IMR-90 (cell line): ENCODE results near the gene COL1A1. TPM values are rescaled to one million over a fixed set of nuclear protein-coding genes. Genes with fewer than 3 reads are reported as not detected.

ENCODE experiments used
- ATAC-seq: fragments of 200-7000 bp; cut with Tn5 transposase; 2 replicates; pipeline ENCODE4 v1.9.1; 2020; ENCODE audit warnings: low read depth, mild to moderate bottlenecking, moderate library complexity
- BruUV-seq: library from RNA; stranded (reverse); fragments of 400-500 nt; replicated peaks from 2 replicates; lab custom pipeline; 2021; lab: Mats Ljungman, UMichigan
- CTCF ChIA-PET: fragments of 300-600 bp; formaldehyde crosslinking; extraction: SDS; loops from one replicate; lab custom pipeline; 2021; ENCODE audit warnings: antibody characterized with exemption; lab: Yijun Ruan, JAX
- POLR2A ChIA-PET: fragments of 300-600 bp; sonication (Branson Sonifier 250); formaldehyde crosslinking; loops from one replicate; lab custom pipeline; 2022; ENCODE audit warnings: antibody characterized with exemption; ENCODE audit not compliant: unreplicated experiment; lab: Charles Lee
- DNase-seq: peaks from one replicate; pipeline ENCODE4 v3.0.0; 2013
- H2AFZ ChIP-seq: replicated peaks from 2 replicates; pipeline ENCODE3; 2013; ENCODE audit warnings: low read length, mild to moderate bottlenecking; ENCODE audit not compliant: poor library complexity
- H2AK5ac ChIP-seq: 2 replicates; pipeline ENCODE4 v1.6.1; 2013; ENCODE audit warnings: low read depth, low read length, inconsistent platforms
- H2AK9ac ChIP-seq: replicated peaks from 2 replicates; pipeline ENCODE3; 2013; ENCODE audit warnings: mild to moderate bottlenecking, low read depth, low read length, moderate library complexity; ENCODE audit not compliant: poor library complexity
- H2BK120ac ChIP-seq: 2 replicates; pipeline ENCODE4 v1.6.1; 2013; ENCODE audit warnings: low read depth, low read length, inconsistent platforms
- H2BK15ac ChIP-seq: 3 replicates; pipeline ENCODE4 v1.6.1; 2013; ENCODE audit warnings: low read depth, low read length, inconsistent platforms
- H2BK20ac ChIP-seq: 2 replicates; pipeline ENCODE4 v1.6.1; 2013; ENCODE audit warnings: low read depth, mild to moderate bottlenecking, inconsistent platforms, low read length, moderate library complexity
- H2BK5ac ChIP-seq: 2 replicates; pipeline ENCODE4 v1.6.1; 2013; ENCODE audit warnings: mild to moderate bottlenecking, low read depth, low read length, inconsistent platforms; ENCODE audit not compliant: poor library complexity, severe bottlenecking
- H3K14ac ChIP-seq: replicated peaks from 2 replicates; pipeline ENCODE4 v1.6.1; 2013; ENCODE audit warnings: low read depth, low read length, inconsistent platforms
- H3K18ac ChIP-seq: 2 replicates; pipeline ENCODE4 v1.6.1; 2013; ENCODE audit warnings: low read depth, low read length, control low read depth
- H3K23ac ChIP-seq: 2 replicates; pipeline ENCODE4 v1.6.1; 2013; ENCODE audit warnings: low read depth, low read length, inconsistent platforms
- H3K27ac ChIP-seq: 2 replicates; pipeline ENCODE4 v1.5.1; 2013; ENCODE audit warnings: mild to moderate bottlenecking, control low read depth, low read length; ENCODE audit not compliant: insufficient read depth
- H3K27me3 ChIP-seq: 2 replicates; pipeline ENCODE4 v1.6.1; 2013; ENCODE audit warnings: low read length; ENCODE audit not compliant: control insufficient read depth, insufficient read depth
- H3K36me3 ChIP-seq: 2 replicates; pipeline ENCODE4 v1.6.1; 2013; ENCODE audit warnings: low read length, mixed read lengths; ENCODE audit not compliant: control insufficient read depth, insufficient read depth
- H3K4ac ChIP-seq: 2 replicates; pipeline ENCODE4 v1.6.1; 2013; ENCODE audit warnings: low read depth, low read length, inconsistent platforms
- H3K4me1 ChIP-seq: 2 replicates; pipeline ENCODE4 v1.6.1; 2013; ENCODE audit warnings: low read length, mixed read lengths; ENCODE audit not compliant: control insufficient read depth, insufficient read depth
- H3K4me2 ChIP-seq: 2 replicates; pipeline ENCODE4 v1.6.1; 2013; ENCODE audit warnings: low read depth, mild to moderate bottlenecking, control low read depth, low read length, moderate library complexity
- H3K4me3 ChIP-seq: 2 replicates; pipeline ENCODE4 v1.5.1; 2013; ENCODE audit warnings: low read depth, mild to moderate bottlenecking, control low read depth, low read length, moderate library complexity; ENCODE audit not compliant: insufficient read depth
- H3K56ac ChIP-seq: 2 replicates; pipeline ENCODE4 v1.6.1; 2013; ENCODE audit warnings: low read length, inconsistent platforms; ENCODE audit not compliant: insufficient read depth; ENCODE audit errors: extremely low read depth
- H3K79me1 ChIP-seq, 2 experiments: 2 replicates each; pipeline ENCODE4 v1.6.1; 2013; ENCODE audit warnings: low read length in 2 of 2, inconsistent platforms in 1 of 2, low read depth in 1 of 2
- H3K9ac ChIP-seq: 2 replicates; pipeline ENCODE4 v1.6.1; 2013; ENCODE audit warnings: low read depth, low read length, control low read depth
- H3K9me1 ChIP-seq: 2 replicates; pipeline ENCODE4 v1.6.1; 2013; ENCODE audit warnings: low read length, inconsistent platforms; ENCODE audit not compliant: insufficient read depth
- H3K9me3 ChIP-seq: 2 replicates; pipeline ENCODE4 v1.6.1; 2013; ENCODE audit warnings: low read length; ENCODE audit not compliant: control insufficient read depth, insufficient read depth
- H4K20me1 ChIP-seq: 2 replicates; pipeline ENCODE4 v1.6.1; 2013; ENCODE audit warnings: low read length, inconsistent platforms; ENCODE audit not compliant: insufficient read depth
- H4K5ac ChIP-seq: 2 replicates; pipeline ENCODE4 v1.6.1; 2013; ENCODE audit warnings: mild to moderate bottlenecking, low read depth, low read length, control low read depth
- H4K8ac ChIP-seq, 2 experiments: 2 replicates each; pipeline ENCODE4 v1.6.1; 2013; ENCODE audit warnings: low read depth in 2 of 2, low read length in 2 of 2, control low read depth in 1 of 2, inconsistent platforms in 1 of 2
- H4K91ac ChIP-seq: 2 replicates; pipeline ENCODE4 v1.6.1; 2013; ENCODE audit warnings: low read depth, low read length, inconsistent platforms; ENCODE audit not compliant: insufficient read depth
- ELK1 ChIP-seq: fragments of 150-350 bp; IDR thresholded peaks from 2 replicates; pipeline ENCODE4 v1.6.1; 2016; ENCODE audit warnings: low read depth, mild to moderate bottlenecking, low read length, moderate library complexity, borderline replicate concordance
- POLR2A ChIP-seq: IDR thresholded peaks from 2 replicates; pipeline ENCODE4 v1.6.1; 2012; ENCODE audit warnings: mild to moderate bottlenecking, low read depth, low read length
- RFX5 ChIP-seq: IDR thresholded peaks from 2 replicates; pipeline ENCODE4 v1.8.0; 2012; ENCODE audit warnings: low read depth, mild to moderate bottlenecking, low read length, moderate library complexity
- WGBS, 2 experiments: methylation state at CpG; one replicate each; pipeline versions ENCODE4 v1.1.5 to v1.1.7; 2013; ENCODE audit warnings: missing lambda C conversion rate in 2 of 2; ENCODE audit not compliant: insufficient read length in 1 of 2; ENCODE audit errors: extremely low coverage in 2 of 2; 5-methylcytosine and 5-hydroxymethylcytosine counted together
- dilution Hi-C: fragments of 300-500 bp; cut with HindIII; formaldehyde crosslinking; loops from one replicate; pipeline ENCODE4 v1.14.3; 2018; ENCODE audit warnings: low sequenced_read_pairs; ENCODE audit not compliant: unreplicated experiment
- in situ Hi-C: fragments of 300-500 bp; cut with MboI; formaldehyde crosslinking; loops from 3 replicates; pipeline ENCODE4 v1.14.3; 2019; ENCODE audit warnings: low sequenced_read_pairs, inconsistent platforms, mixed read lengths
- intact Hi-C: fragments of 100-400 bp; cut with micrococcal nuclease; formaldehyde crosslinking; loops from 2 replicates; pipeline ENCODE4 v1.10.0; 2022
- polyA plus RNA-seq, 3 experiments: library from polyadenylated mRNA; depleted of rRNA; stranded (reverse); fragments of >200 nt; gene quantifications; 2 replicates each; pipeline ENCODE4 v1.2.3, GENCODE V29; 2012; ENCODE audit warnings: low replicate concordance in 1 of 3
- total RNA-seq: library from RNA; depleted of rRNA; stranded (reverse); fragments of >200 nt; gene quantifications from 2 replicates; pipeline ENCODE4 v1.2.3, GENCODE V29; 2012

The COL1A1 gene
- total and polyA plus RNA-seq, 2 of the 4 experiments (the other 2 are of a cell fraction), result 2,180 to 4,350 TPM

DNA sequence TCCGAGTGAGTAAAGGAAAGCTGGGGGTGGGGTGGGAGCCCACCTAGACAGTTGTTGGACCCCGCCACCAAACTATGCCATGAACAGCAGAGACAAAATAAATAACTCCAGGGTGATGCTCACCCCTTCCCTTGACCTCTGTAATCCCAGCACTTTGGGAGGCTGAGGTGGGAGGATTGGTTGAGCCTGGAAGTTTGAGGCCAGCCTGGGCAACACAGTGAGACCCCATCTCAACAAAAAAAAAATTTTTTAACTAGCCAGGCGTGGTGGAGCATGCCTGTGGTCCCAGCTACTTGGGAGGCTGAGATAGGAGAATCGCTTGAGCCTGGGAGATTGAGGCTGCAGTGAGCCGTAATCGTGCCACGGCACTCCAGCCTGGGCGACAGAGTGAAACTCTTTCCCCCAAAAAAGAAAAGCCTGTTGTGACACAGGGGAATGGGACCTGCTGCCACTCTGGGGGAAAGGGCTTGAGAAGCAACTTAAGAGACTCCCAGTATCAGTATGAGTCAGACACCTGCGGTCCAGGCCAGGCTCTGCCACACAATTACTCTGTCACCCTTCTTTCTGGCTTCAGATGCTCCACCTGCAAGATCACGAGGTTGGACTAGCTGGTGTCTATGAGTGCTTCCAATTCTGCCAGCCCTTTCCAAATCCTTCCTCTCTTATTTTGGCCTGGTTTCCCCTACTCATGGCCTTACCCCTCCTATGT lies 30.6 kb downstream of the COL1A1 start:
- H3K36me3 ChIP-seq, result peaks cover 2% of the 10 kb centered on the region; the same call in 1 of the 2 replicates
- H2BK15ac ChIP-seq, result peak overlapping the region; percentile 36; the same call in 1 of the 3 replicates
- no peak overlapping the region for H3K9ac ChIP-seq
- in situ Hi-C loops, result loop anchor here (10.0 kb wide), 1 partner anchor 114 kb away; no protein-coding TSS in a partner anchor
- dilution Hi-C loops, result no loop called here
- no peak overlapping the region for H3K4me3 ChIP-seq
- no TSS peak for BruUV-seq
- 80% methylated on average over 1 of the region's 10 CpGs; no CpG with 5 or more reads in 1 of the 2 experiments for WGBS, 2 experiments
- no peak for DNase-seq
- no peaks in the 10 kb centered on the region for H3K9me3 ChIP-seq
- H4K8ac ChIP-seq, result no peak overlapping the region
- intact Hi-C loops, result no loop called here
- H3K9me1 ChIP-seq, result peaks cover 9% of the 10 kb centered on the region; the same call in 1 of the 2 replicates
- no peaks in the 10 kb centered on the region for H3K27me3 ChIP-seq
- peaks cover 10% of the 10 kb centered on the region for H3K4me1 ChIP-seq
- TF ChIP-seq POLR2A (peak; percentile 26; the same call in 1 of the 2 replicates), RFX5 (no peak), ELK1 (no peak)
- H4K91ac ChIP-seq, result no peak overlapping the region
- peak overlapping the region; percentile 73 for H3K4ac ChIP-seq
- H2BK5ac ChIP-seq, result no peak overlapping the region
- peaks cover 3 to 19% of the 10 kb centered on the region in 2 experiments; a peak in 2 of 4 replicates for H3K79me1 ChIP-seq
- peak overlapping the region; percentile 87 for H2AK5ac ChIP-seq
- H2BK20ac ChIP-seq, result no peak overlapping the region
- peak overlapping the region; percentile 80; the same call in 1 of the 2 replicates for H2BK120ac ChIP-seq
- H4K20me1 ChIP-seq, result no peaks in the 10 kb centered on the region
- H2AK9ac ChIP-seq, result peak overlapping the region; percentile 60
- CTCF ChIA-PET, result interaction anchor here (3.0 kb wide), 1 partner anchor 124 kb away, joined by 54 read pairs; no protein-coding TSS in a partner anchor
- peak overlapping the region; percentile 64 for H2AFZ ChIP-seq
- 0 out of 2 replicates have a peak overlapping the region, but pooled peaks have one; percentile 15 for H3K23ac ChIP-seq
- H3K4me2 ChIP-seq, result no peak overlapping the region
- POLR2A ChIA-PET, result no interaction called here
- no peak for ATAC-seq
- H3K27ac ChIP-seq, result no peak overlapping the region
- no peak overlapping the region for H3K18ac ChIP-seq
- H3K14ac ChIP-seq, result no peak overlapping the region
- no peak overlapping the region for H4K5ac ChIP-seq
- no peak overlapping the region for H3K56ac ChIP-seq
